K562 (cell line): Measurements from ENCODE around the gene GLMP. TPM values are rescaled to one million over a fixed set of nuclear protein-coding genes. Genes with fewer than 3 reads are reported as not detected.

ENCODE experiments used
- ARHGAP35 ChIP-seq: fragments of 450-650 bp; IDR thresholded peaks from 2 replicates; pipeline ENCODE4 v1.6.1; 2018; ENCODE audit not compliant: partially characterized antibody
- CEBPB ChIP-seq: fragments of 450-650 bp; IDR thresholded peaks from 2 replicates; pipeline ENCODE4 v1.6.1; 2016; ENCODE audit warnings: missing genetic modification characterization, missing compliant biosample characterization
- DIDO1 ChIP-seq: fragments of 450-650 bp; IDR thresholded peaks from 2 replicates; pipeline ENCODE4 v1.6.1; 2016; ENCODE audit warnings: low read depth, missing biosample characterization, missing genetic modification characterization
- HNRNPL ChIP-seq: fragments of 200-400 bp; formaldehyde crosslinking; IDR thresholded peaks from 2 replicates; pipeline ENCODE4 v1.6.1; 2017; ENCODE audit warnings: low read depth, mild to moderate bottlenecking, low read length
- TEAD4 ChIP-seq, 2 experiments: sonication (generic) in 1 of 2; formaldehyde crosslinking in 1 of 2; IDR thresholded peaks; 2 replicates each; pipeline versions ENCODE4 v1.6.1 to v1.8.0; 2012 to 2022; ENCODE audit warnings: borderline replicate concordance in 1 of 2, inconsistent platforms in 1 of 2, low read length in 1 of 2, mild to moderate bottlenecking in 1 of 2, missing genetic modification reagents in 1 of 2
- ZNF121 ChIP-seq: sonication (generic); formaldehyde crosslinking; conservative IDR thresholded peaks from 2 replicates; pipeline ENCODE4 v1.8.0; 2022; ENCODE audit warnings: missing genetic modification reagents
- ZZZ3 ChIP-seq: fragments of 450-650 bp; IDR thresholded peaks from 2 replicates; pipeline ENCODE4 v1.6.1; 2016; ENCODE audit warnings: antibody characterized with exemption, mild to moderate bottlenecking, moderate library complexity
- polyA plus RNA-seq, 8 experiments: library from polyadenylated mRNA; depleted of rRNA in 4 of 8; stranded (reverse) in 5 of 8; unstranded in 3 of 8; fragments of >200 nt; fragmentation: Nextera tagmentation in 2 of 8; fragmentation: Illumina TruSeq in 1 of 8; extraction: Ambion mirVana in 2 of 8; extraction: Trizol in 1 of 8; gene quantifications; 2 replicates each; pipeline versions ENCODE4 v1.2.1 to v1.2.3, GENCODE V29; 2011 to 2014; ENCODE audit warnings: inconsistent platforms in 1 of 8, missing spikeins in 1 of 8
- total RNA-seq, 7 experiments: library from RNA; depleted of rRNA in 6 of 7; stranded (reverse); fragments of >200 nt in 6 of 7; fragmentation: Illumina TruSeq in 2 of 7; extraction: Trizol in 2 of 7; gene quantifications; 2 replicates each; pipeline versions ENCODE4 v1.2.1 to v1.2.3, GENCODE V29; 2011 to 2021; ENCODE audit warnings: low replicate concordance in 1 of 7
- TF ChIP-seq, protein P1 (sequence below), 3 experiments: IDR thresholded peaks in 2 of 3; conservative IDR thresholded peaks in 1 of 3; 2 replicates each; pipeline ENCODE4 v1.5.1; 2011 to 2012; ENCODE audit warnings: low read length in 3 of 3, mild to moderate bottlenecking in 3 of 3, control low read depth in 2 of 3, improper control_type of control experiment in 1 of 3, inconsistent platforms in 1 of 3, low read depth in 1 of 3, mixed read lengths in 1 of 3, moderate library complexity in 1 of 3; ENCODE audit not compliant: insufficient read depth in 2 of 3
- TF ChIP-seq, protein P2 (sequence below): IDR thresholded peaks from 2 replicates; pipeline ENCODE4 v1.6.1; 2011; ENCODE audit not compliant: insufficient read length; ENCODE audit errors: extremely low read depth
- TF ChIP-seq, protein P3 (sequence below), 2 experiments: fragments of 200-800 bp in 1 of 2; sonication (Bioruptor generic) in 1 of 2; sonication (generic) in 1 of 2; formaldehyde crosslinking in 1 of 2; IDR thresholded peaks in 1 of 2; conservative IDR thresholded peaks in 1 of 2; 2 replicates each; pipeline versions ENCODE4 v1.5.0 to v1.6.1; 2016 to 2020; ENCODE audit warnings: missing compliant biosample characterization in 1 of 2, missing genetic modification characterization in 1 of 2, missing genetic modification reagents in 1 of 2
- TF ChIP-seq, protein P4 (sequence below): fragments of 450-650 bp; IDR thresholded peaks from 2 replicates; pipeline ENCODE4 v1.6.1; 2018; ENCODE audit not compliant: partially characterized antibody
- TF ChIP-seq, protein P5 (sequence below): sonication (generic); formaldehyde crosslinking; IDR thresholded peaks from 2 replicates; pipeline ENCODE4 v1.8.1; 2023; ENCODE audit warnings: mild to moderate bottlenecking, missing genetic modification reagents, moderate library complexity
- TF ChIP-seq, protein P6 (sequence below): sonication (generic); formaldehyde crosslinking; IDR thresholded peaks from 2 replicates; pipeline ENCODE4 v1.8.0; 2023; ENCODE audit warnings: mild to moderate bottlenecking, missing genetic modification reagents

The GLMP gene
- total and polyA plus RNA-seq, 9 of the 15 experiments (the other 6 are each of a cell fraction or from before 2014, with no cell fraction given), result 8.3 to 28.2 (median 22.4) TPM

DNA sequence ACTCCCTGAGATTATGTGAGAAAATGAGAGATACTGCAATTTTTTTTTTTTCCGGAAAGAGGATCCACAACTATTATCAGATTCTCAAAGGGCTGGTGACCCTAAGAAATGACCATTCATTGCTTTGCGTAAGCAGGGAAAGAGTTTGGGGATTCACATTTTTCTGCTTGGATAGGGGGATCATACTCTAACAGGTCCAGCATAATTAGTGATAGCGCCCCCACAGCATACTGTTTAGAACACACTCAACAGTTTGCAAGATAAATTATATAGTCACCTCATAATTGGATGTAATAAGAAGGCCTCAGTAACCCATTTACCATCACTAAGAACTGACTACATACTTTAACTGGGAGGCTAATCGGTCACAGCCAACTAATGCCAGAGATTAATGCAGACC, 40.8 kb upstream of the GLMP start (continued):
- TF ChIP-seq, protein P1, sequence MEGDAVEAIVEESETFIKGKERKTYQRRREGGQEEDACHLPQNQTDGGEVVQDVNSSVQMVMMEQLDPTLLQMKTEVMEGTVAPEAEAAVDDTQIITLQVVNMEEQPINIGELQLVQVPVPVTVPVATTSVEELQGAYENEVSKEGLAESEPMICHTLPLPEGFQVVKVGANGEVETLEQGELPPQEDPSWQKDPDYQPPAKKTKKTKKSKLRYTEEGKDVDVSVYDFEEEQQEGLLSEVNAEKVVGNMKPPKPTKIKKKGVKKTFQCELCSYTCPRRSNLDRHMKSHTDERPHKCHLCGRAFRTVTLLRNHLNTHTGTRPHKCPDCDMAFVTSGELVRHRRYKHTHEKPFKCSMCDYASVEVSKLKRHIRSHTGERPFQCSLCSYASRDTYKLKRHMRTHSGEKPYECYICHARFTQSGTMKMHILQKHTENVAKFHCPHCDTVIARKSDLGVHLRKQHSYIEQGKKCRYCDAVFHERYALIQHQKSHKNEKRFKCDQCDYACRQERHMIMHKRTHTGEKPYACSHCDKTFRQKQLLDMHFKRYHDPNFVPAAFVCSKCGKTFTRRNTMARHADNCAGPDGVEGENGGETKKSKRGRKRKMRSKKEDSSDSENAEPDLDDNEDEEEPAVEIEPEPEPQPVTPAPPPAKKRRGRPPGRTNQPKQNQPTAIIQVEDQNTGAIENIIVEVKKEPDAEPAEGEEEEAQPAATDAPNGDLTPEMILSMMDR (IDR thresholded peaks at IDR 0.05 in 2 of 3, conservative IDR thresholded peaks at IDR 0.05 in 1 of 3; ENCODE audit: insufficient read depth in 2 of 3, low read depth in 1 of 3, low read length in 3 of 3), result peak; percentile 40 to 68 (median 61); a peak in 5 of 6 replicates
- TF ChIP-seq, protein P2, sequence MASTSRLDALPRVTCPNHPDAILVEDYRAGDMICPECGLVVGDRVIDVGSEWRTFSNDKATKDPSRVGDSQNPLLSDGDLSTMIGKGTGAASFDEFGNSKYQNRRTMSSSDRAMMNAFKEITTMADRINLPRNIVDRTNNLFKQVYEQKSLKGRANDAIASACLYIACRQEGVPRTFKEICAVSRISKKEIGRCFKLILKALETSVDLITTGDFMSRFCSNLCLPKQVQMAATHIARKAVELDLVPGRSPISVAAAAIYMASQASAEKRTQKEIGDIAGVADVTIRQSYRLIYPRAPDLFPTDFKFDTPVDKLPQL, result no peak
- TF ChIP-seq, protein P3, sequence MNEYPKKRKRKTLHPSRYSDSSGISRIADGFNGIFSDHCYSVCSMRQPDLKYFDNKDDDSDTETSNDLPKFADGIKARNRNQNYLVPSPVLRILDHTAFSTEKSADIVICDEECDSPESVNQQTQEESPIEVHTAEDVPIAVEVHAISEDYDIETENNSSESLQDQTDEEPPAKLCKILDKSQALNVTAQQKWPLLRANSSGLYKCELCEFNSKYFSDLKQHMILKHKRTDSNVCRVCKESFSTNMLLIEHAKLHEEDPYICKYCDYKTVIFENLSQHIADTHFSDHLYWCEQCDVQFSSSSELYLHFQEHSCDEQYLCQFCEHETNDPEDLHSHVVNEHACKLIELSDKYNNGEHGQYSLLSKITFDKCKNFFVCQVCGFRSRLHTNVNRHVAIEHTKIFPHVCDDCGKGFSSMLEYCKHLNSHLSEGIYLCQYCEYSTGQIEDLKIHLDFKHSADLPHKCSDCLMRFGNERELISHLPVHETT (CRISPR knock-in tag; conservative IDR thresholded peaks at IDR 0.05 in 1 of 2, IDR thresholded peaks at IDR 0.05 in 1 of 2), result no peak
- TF ChIP-seq ZZZ3 (no peak), CEBPB (no peak), ARHGAP35 (no peak), DIDO1 (tag) (0 out of 2 replicates have a peak, but pooled peaks have one; percentile 23), ZNF121 (CRISPR knock-in tag) (no peak), TEAD4 (IDR thresholded peaks at IDR 0.05; ENCODE audit: low read length) (0 out of 2 replicates have a peak, but pooled peaks have one; percentile 15), TEAD4 (CRISPR knock-in tag; IDR thresholded peaks at IDR 0.05; ENCODE audit: borderline replicate concordance) (no peak), HNRNPL (no peak)
- TF ChIP-seq, protein P4, sequence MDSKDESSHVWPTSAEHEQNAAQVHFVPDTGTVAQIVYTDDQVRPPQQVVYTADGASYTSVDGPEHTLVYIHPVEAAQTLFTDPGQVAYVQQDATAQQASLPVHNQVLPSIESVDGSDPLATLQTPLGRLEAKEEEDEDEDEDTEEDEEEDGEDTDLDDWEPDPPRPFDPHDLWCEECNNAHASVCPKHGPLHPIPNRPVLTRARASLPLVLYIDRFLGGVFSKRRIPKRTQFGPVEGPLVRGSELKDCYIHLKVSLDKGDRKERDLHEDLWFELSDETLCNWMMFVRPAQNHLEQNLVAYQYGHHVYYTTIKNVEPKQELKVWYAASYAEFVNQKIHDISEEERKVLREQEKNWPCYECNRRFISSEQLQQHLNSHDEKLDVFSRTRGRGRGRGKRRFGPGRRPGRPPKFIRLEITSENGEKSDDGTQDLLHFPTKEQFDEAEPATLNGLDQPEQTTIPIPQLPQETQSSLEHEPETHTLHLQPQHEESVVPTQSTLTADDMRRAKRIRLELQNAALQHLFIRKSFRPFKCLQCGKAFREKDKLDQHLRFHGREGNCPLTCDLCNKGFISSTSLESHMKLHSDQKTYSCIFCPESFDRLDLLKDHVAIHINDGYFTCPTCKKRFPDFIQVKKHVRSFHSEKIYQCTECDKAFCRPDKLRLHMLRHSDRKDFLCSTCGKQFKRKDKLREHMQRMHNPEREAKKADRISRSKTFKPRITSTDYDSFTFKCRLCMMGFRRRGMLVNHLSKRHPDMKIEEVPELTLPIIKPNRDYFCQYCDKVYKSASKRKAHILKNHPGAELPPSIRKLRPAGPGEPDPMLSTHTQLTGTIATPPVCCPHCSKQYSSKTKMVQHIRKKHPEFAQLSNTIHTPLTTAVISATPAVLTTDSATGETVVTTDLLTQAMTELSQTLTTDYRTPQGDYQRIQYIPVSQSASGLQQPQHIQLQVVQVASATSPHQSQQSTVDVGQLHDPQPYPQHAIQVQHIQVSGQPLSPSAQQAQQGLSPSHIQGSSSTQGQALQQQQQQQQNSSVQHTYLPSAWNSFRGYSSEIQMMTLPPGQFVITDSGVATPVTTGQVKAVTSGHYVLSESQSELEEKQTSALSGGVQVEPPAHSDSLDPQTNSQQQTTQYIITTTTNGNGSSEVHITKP, result peak; percentile 45
- TF ChIP-seq, protein P5, sequence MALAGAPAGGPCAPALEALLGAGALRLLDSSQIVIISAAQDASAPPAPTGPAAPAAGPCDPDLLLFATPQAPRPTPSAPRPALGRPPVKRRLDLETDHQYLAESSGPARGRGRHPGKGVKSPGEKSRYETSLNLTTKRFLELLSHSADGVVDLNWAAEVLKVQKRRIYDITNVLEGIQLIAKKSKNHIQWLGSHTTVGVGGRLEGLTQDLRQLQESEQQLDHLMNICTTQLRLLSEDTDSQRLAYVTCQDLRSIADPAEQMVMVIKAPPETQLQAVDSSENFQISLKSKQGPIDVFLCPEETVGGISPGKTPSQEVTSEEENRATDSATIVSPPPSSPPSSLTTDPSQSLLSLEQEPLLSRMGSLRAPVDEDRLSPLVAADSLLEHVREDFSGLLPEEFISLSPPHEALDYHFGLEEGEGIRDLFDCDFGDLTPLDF (CRISPR knock-in tag), result no peak
- TF ChIP-seq, protein P6, sequence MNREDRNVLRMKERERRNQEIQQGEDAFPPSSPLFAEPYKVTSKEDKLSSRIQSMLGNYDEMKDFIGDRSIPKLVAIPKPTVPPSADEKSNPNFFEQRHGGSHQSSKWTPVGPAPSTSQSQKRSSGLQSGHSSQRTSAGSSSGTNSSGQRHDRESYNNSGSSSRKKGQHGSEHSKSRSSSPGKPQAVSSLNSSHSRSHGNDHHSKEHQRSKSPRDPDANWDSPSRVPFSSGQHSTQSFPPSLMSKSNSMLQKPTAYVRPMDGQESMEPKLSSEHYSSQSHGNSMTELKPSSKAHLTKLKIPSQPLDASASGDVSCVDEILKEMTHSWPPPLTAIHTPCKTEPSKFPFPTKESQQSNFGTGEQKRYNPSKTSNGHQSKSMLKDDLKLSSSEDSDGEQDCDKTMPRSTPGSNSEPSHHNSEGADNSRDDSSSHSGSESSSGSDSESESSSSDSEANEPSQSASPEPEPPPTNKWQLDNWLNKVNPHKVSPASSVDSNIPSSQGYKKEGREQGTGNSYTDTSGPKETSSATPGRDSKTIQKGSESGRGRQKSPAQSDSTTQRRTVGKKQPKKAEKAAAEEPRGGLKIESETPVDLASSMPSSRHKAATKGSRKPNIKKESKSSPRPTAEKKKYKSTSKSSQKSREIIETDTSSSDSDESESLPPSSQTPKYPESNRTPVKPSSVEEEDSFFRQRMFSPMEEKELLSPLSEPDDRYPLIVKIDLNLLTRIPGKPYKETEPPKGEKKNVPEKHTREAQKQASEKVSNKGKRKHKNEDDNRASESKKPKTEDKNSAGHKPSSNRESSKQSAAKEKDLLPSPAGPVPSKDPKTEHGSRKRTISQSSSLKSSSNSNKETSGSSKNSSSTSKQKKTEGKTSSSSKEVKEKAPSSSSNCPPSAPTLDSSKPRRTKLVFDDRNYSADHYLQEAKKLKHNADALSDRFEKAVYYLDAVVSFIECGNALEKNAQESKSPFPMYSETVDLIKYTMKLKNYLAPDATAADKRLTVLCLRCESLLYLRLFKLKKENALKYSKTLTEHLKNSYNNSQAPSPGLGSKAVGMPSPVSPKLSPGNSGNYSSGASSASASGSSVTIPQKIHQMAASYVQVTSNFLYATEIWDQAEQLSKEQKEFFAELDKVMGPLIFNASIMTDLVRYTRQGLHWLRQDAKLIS (CRISPR knock-in tag), result no peak
